SK-N-SH (cell line): ENCODE results near the gene PHF12. TPM values are rescaled to one million over a fixed set of nuclear protein-coding genes. Genes with fewer than 3 reads are reported as not detected.

Experiments
- CTCF ChIA-PET: fragments of 300-600, 350-600 bp; formaldehyde crosslinking; extraction: SDS; loops from one replicate; lab custom pipeline; 2021; lab: Yijun Ruan, JAX
- POLR2A ChIA-PET: fragments of 350-600 bp; sonication (Branson Sonifier 250); formaldehyde crosslinking; extraction: SDS; loops from one replicate; lab custom pipeline; 2020; ENCODE audit warnings: antibody characterized with exemption, inconsistent platforms; lab: Yijun Ruan, JAX
- DNase-seq: peaks from one replicate; pipeline ENCODE4 v3.0.0; 2012
- H2AFZ ChIP-seq: fragments of 200-600 bp; sonication (generic); 2 replicates; pipeline ENCODE4 v1.8.1; 2016; ENCODE audit warnings: antibody characterized with exemption, mild to moderate bottlenecking, low read depth
- H3F3A ChIP-seq: fragments of 200-600 bp; sonication (generic); replicated peaks from 2 replicates; pipeline ENCODE3; 2016; ENCODE audit warnings: antibody characterized with exemption, mild to moderate bottlenecking; ENCODE audit not compliant: insufficient read depth
- H3K27ac ChIP-seq, 2 experiments: fragments of 200-500 bp in 1 of 2; fragments of 200-600 bp in 1 of 2; sonication (Bioruptor generic) in 1 of 2; sonication (generic), shearing (Covaris generic) in 1 of 2; 2 replicates each; pipeline versions ENCODE4 v1.5.1 to v1.6.1; 2014 to 2016; ENCODE audit warnings: low read depth in 2 of 2, inconsistent platforms in 1 of 2, low read length in 1 of 2, mild to moderate bottlenecking in 1 of 2, mixed read lengths in 1 of 2
- H3K27me3 ChIP-seq: fragments of 200-600 bp; sonication (generic), shearing (Covaris generic); 2 replicates; pipeline ENCODE4 v1.6.1; 2016; ENCODE audit warnings: mixed run types; ENCODE audit not compliant: insufficient read depth
- H3K36me3 ChIP-seq, 2 experiments: fragments of 200-500 bp in 1 of 2; fragments of 200-600 bp in 1 of 2; sonication (Bioruptor generic) in 1 of 2; sonication (generic) in 1 of 2; replicated peaks in 1 of 2; 2 replicates each; pipeline versions ENCODE3 to v1.5.1; 2014 to 2016; ENCODE audit warnings: low read length in 1 of 2, mild to moderate bottlenecking in 1 of 2; ENCODE audit not compliant: insufficient read depth in 2 of 2, control insufficient read depth in 1 of 2
- H3K4me1 ChIP-seq, 2 experiments: fragments of 200-500 bp in 1 of 2; fragments of 200-600 bp in 1 of 2; sonication (Bioruptor generic) in 1 of 2; sonication (generic), shearing (Covaris generic) in 1 of 2; 2 replicates each; pipeline versions ENCODE4 v1.5.1 to v1.6.1; 2014 to 2016; ENCODE audit warnings: low read depth in 1 of 2, low read length in 1 of 2, mixed run types in 1 of 2; ENCODE audit not compliant: insufficient read depth in 2 of 2, control insufficient read depth in 1 of 2
- H3K4me2 ChIP-seq: fragments of 200-600 bp; sonication (generic), shearing (Covaris generic); 2 replicates; pipeline ENCODE4 v1.6.1; 2017; ENCODE audit warnings: mixed run types
- H3K4me3 ChIP-seq, 2 experiments: fragments of 200-500 bp in 1 of 2; fragments of 200-600 bp in 1 of 2; sonication (Bioruptor generic) in 1 of 2; sonication (generic), shearing (Covaris generic) in 1 of 2; 2 replicates each; pipeline versions ENCODE4 v1.5.1 to v1.8.1; 2014 to 2016; ENCODE audit warnings: low read depth in 2 of 2, inconsistent platforms in 1 of 2, low read length in 1 of 2, mild to moderate bottlenecking in 1 of 2, mixed read lengths in 1 of 2, moderate library complexity in 1 of 2
- H3K79me2 ChIP-seq: fragments of 200-600 bp; sonication (generic); 2 replicates; pipeline ENCODE4 v1.8.1; 2017; ENCODE audit warnings: mild to moderate bottlenecking; ENCODE audit not compliant: insufficient read depth
- H3K9ac ChIP-seq: fragments of 200-600 bp; sonication (generic); 2 replicates; pipeline ENCODE4 v1.6.1; 2017; ENCODE audit warnings: mixed run types
- H3K9me2 ChIP-seq: fragments of 200-600 bp; sonication (generic); 2 replicates; pipeline ENCODE4 v1.6.1; 2017; ENCODE audit warnings: mixed run types
- H3K9me3 ChIP-seq: fragments of 200-600 bp; sonication (generic); 2 replicates; pipeline ENCODE4 v1.6.1; 2017; ENCODE audit warnings: mixed run types, mild to moderate bottlenecking, moderate library complexity
- H4K20me1 ChIP-seq: fragments of 200-600 bp; sonication (generic); 2 replicates; pipeline ENCODE4 v1.6.1; 2017; ENCODE audit warnings: mild to moderate bottlenecking, mixed run types; ENCODE audit not compliant: insufficient read depth
- CHD2 ChIP-seq: fragments of 150-350 bp; IDR thresholded peaks from 2 replicates; pipeline ENCODE4 v1.6.1; 2018; ENCODE audit warnings: low read length; ENCODE audit not compliant: partially characterized antibody
- ELF1 ChIP-seq: IDR thresholded peaks from 2 replicates; pipeline ENCODE4 v1.4.0; 2012
- EP300 ChIP-seq, 2 experiments: IDR thresholded peaks; 2 replicates each; pipeline versions ENCODE4 v1.4.0 to v1.6.1; 2012; ENCODE audit warnings: borderline replicate concordance in 1 of 2, low read depth in 1 of 2, low read length in 1 of 2
- EZH2phosphoT487 ChIP-seq: fragments of 200-600 bp; sonication (generic); IDR thresholded peaks from 2 replicates; pipeline ENCODE4 v1.6.1; 2017; ENCODE audit warnings: low read depth, mixed run types, mild to moderate bottlenecking, antibody characterized with exemption, moderate library complexity, borderline replicate concordance
- FOSL2 ChIP-seq: IDR thresholded peaks from 2 replicates; pipeline ENCODE4 v1.4.0; 2012; ENCODE audit warnings: low read depth, mild to moderate bottlenecking, moderate library complexity, borderline replicate concordance
- FOXM1 ChIP-seq: IDR thresholded peaks from 2 replicates; pipeline ENCODE4 v1.4.0; 2012; ENCODE audit warnings: low read depth, mild to moderate bottlenecking
- JUND ChIP-seq: IDR thresholded peaks from 2 replicates; pipeline ENCODE4 v1.4.0; 2012
- MEF2A ChIP-seq: IDR thresholded peaks from 2 replicates; pipeline ENCODE4 v1.4.0; 2012; ENCODE audit warnings: low read depth, borderline replicate concordance
- MXI1 ChIP-seq: IDR thresholded peaks from 2 replicates; pipeline ENCODE4 v1.6.1; 2012; ENCODE audit warnings: mild to moderate bottlenecking, low read depth, low read length, improper control_type of control experiment
- NFIC ChIP-seq: IDR thresholded peaks from 2 replicates; pipeline ENCODE4 v1.4.0; 2012; ENCODE audit warnings: borderline replicate concordance
- POLR2AphosphoS5 ChIP-seq: IDR thresholded peaks from 2 replicates; pipeline ENCODE4 v1.6.1; 2012; ENCODE audit warnings: low read depth, low read length
- RCOR1 ChIP-seq: fragments of 150-350 bp; IDR thresholded peaks from 2 replicates; pipeline ENCODE4 v1.6.1; 2017; ENCODE audit warnings: antibody characterized with exemption, low read length
- RFX5 ChIP-seq: IDR thresholded peaks from 2 replicates; pipeline ENCODE4 v1.6.1; 2012; ENCODE audit warnings: mild to moderate bottlenecking, improper control_type of control experiment, low read length
- RXRA ChIP-seq: IDR thresholded peaks from 2 replicates; pipeline ENCODE4 v1.4.0; 2012; ENCODE audit warnings: low read depth, mild to moderate bottlenecking, borderline replicate concordance
- SMC3 ChIP-seq: IDR thresholded peaks from 2 replicates; pipeline ENCODE4 v1.6.1; 2012; ENCODE audit warnings: low read depth, low read length, improper control_type of control experiment
- TCF12 ChIP-seq: IDR thresholded peaks from 2 replicates; pipeline ENCODE4 v1.4.0; 2012
- YY1 ChIP-seq: IDR thresholded peaks from 2 replicates; pipeline ENCODE4 v1.4.0; 2012; ENCODE audit warnings: low read depth, mild to moderate bottlenecking
- WGBS: methylation state at CpG from one replicate; pipeline ENCODE4 v1.1.6; 2017; ENCODE audit warnings: low lambda C conversion rate; 5-methylcytosine and 5-hydroxymethylcytosine counted together
- polyA plus RNA-seq, 3 experiments: library from polyadenylated mRNA; depleted of rRNA; stranded (reverse); fragments of >200 nt; gene quantifications; 2 replicates each; pipeline ENCODE4 v1.2.3, GENCODE V29; 2012
- TF ChIP-seq, protein P1 (sequence below): fragments of 150-350 bp; IDR thresholded peaks from 2 replicates; pipeline ENCODE4 v1.6.1; 2016; ENCODE audit warnings: mild to moderate bottlenecking, low read depth, low read length
- TF ChIP-seq, protein P2 (sequence below): IDR thresholded peaks from 2 replicates; pipeline ENCODE4; 2012
- TF ChIP-seq, protein P3 (sequence below): fragments of 150-350 bp; IDR thresholded peaks from 2 replicates; pipeline ENCODE4 v1.6.1; 2017; ENCODE audit warnings: antibody characterized with exemption, low read length, low read depth, borderline replicate concordance
- TF ChIP-seq, protein P4 (sequence below): IDR thresholded peaks from 2 replicates; pipeline ENCODE4 v1.4.0; 2012; ENCODE audit warnings: low read depth, borderline replicate concordance
- TF ChIP-seq, protein P5 (sequence below): IDR thresholded peaks from 2 replicates; pipeline ENCODE4 v1.4.0; 2012; ENCODE audit warnings: low read depth
- TF ChIP-seq, protein P6 (sequence below): fragments of 200-600 bp; sonication (generic); IDR thresholded peaks from 2 replicates; pipeline ENCODE4 v1.6.1; 2017; ENCODE audit warnings: antibody characterized with exemption, mild to moderate bottlenecking, moderate library complexity

Gene PHF12
- polyA plus RNA-seq, 1 of the 3 experiments (the other 2 are of a cell fraction), result 24.0 TPM

DNA sequence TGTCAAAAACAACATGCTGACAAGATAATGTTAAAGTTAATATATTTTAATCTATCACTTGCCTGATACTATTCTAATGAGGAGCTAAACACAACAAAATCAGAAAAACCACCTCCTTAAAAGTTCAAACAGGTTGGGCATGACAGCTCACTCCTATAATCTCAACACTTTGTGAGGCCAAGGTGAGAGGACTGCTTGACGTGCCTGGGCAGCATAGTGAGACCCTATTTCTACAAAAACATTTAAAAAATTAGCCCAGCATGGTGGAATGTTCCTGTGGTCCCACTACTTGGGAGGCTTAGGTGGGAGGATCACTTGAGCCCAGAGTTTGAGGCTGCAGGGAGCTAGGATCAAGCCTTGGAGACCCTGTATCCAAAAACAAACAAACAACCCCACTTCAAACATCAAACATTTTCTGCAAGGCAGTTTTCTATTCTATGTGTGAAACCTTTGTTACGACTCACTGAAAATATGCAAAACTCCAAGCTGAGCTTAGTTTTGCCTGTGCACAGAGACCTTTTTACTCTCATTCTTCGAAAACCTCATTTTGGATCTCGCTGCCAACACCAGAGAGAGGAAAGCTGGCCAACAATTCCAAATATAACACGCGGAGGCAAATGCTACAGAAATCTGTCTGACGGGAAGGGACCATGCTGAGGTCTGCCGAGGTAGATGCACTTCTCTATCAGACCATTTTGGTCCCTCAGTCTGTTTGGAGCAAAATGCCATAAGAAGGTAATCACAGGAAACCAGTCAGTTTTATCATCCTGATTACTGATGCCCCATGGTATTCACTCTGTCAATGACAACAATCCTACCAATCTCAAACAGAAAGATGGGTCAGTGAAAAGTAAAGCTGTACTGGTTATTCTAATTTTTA lies 6.2 kb downstream of the PHF12 start:
- WGBS, result 79% methylated on average over 8 of the region's 8 CpGs
- peaks cover 45% of the 10 kb centered on the region for H3F3A ChIP-seq
- H3K27ac ChIP-seq, result peak overlapping the region in 1 of 2 experiments; percentile 99; a peak in 2 of 4 replicates
- no peak for DNase-seq
- H3K9ac ChIP-seq, result peak overlapping the region; percentile 71
- peak overlapping the region in 1 of 2 experiments; percentile 30; a peak in 2 of 4 replicates for H3K4me3 ChIP-seq
- H3K9me2 ChIP-seq, result no peaks in the 10 kb centered on the region
- H3K79me2 ChIP-seq, result peaks cover 96% of the 10 kb centered on the region
- peaks cover 39% of the 10 kb centered on the region for H4K20me1 ChIP-seq
- H3K36me3 ChIP-seq, result peaks cover 20 to 31% of the 10 kb centered on the region in 2 experiments
- H3K9me3 ChIP-seq, result no peaks in the 10 kb centered on the region
- H3K27me3 ChIP-seq, result no peaks in the 10 kb centered on the region
- peaks cover 12 to 20% of the 10 kb centered on the region in 2 experiments; a peak in 3 of 4 replicates for H3K4me1 ChIP-seq
- TF ChIP-seq FOXM1 (no peak), FOSL2 (peak; percentile 56; the same call in 1 of the 2 replicates), RXRA (no peak), CHD2 (no peak), ELF1 (no peak), NFIC (peak; percentile 28; the same call in 1 of the 2 replicates), TCF12 (peak; percentile 34; the same call in 1 of the 2 replicates), MEF2A (no peak), RFX5 (no peak), YY1 (no peak), POLR2AphosphoS5 (no peak), EZH2phosphoT487 (no peak), SMC3 (no peak), EP300 (IDR thresholded peaks at IDR 0.05; ENCODE audit: borderline replicate concordance in 1 of 2, low read depth in 1 of 2, low read length in 1 of 2) (no peak), RCOR1 (no peak), JUND (peak; percentile 41; the same call in 1 of the 2 replicates), MXI1 (no peak)
- TF ChIP-seq, protein P1, sequence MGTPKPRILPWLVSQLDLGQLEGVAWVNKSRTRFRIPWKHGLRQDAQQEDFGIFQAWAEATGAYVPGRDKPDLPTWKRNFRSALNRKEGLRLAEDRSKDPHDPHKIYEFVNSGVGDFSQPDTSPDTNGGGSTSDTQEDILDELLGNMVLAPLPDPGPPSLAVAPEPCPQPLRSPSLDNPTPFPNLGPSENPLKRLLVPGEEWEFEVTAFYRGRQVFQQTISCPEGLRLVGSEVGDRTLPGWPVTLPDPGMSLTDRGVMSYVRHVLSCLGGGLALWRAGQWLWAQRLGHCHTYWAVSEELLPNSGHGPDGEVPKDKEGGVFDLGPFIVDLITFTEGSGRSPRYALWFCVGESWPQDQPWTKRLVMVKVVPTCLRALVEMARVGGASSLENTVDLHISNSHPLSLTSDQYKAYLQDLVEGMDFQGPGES, result no peak
- TF ChIP-seq, protein P2, sequence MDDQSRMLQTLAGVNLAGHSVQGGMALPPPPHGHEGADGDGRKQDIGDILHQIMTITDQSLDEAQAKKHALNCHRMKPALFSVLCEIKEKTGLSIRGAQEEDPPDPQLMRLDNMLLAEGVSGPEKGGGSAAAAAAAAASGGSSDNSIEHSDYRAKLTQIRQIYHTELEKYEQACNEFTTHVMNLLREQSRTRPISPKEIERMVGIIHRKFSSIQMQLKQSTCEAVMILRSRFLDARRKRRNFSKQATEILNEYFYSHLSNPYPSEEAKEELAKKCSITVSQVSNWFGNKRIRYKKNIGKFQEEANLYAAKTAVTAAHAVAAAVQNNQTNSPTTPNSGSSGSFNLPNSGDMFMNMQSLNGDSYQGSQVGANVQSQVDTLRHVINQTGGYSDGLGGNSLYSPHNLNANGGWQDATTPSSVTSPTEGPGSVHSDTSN, result peak; percentile 64
- TF ChIP-seq, protein P3, sequence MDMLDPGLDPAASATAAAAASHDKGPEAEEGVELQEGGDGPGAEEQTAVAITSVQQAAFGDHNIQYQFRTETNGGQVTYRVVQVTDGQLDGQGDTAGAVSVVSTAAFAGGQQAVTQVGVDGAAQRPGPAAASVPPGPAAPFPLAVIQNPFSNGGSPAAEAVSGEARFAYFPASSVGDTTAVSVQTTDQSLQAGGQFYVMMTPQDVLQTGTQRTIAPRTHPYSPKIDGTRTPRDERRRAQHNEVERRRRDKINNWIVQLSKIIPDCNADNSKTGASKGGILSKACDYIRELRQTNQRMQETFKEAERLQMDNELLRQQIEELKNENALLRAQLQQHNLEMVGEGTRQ, result no peak
- TF ChIP-seq, protein P4, sequence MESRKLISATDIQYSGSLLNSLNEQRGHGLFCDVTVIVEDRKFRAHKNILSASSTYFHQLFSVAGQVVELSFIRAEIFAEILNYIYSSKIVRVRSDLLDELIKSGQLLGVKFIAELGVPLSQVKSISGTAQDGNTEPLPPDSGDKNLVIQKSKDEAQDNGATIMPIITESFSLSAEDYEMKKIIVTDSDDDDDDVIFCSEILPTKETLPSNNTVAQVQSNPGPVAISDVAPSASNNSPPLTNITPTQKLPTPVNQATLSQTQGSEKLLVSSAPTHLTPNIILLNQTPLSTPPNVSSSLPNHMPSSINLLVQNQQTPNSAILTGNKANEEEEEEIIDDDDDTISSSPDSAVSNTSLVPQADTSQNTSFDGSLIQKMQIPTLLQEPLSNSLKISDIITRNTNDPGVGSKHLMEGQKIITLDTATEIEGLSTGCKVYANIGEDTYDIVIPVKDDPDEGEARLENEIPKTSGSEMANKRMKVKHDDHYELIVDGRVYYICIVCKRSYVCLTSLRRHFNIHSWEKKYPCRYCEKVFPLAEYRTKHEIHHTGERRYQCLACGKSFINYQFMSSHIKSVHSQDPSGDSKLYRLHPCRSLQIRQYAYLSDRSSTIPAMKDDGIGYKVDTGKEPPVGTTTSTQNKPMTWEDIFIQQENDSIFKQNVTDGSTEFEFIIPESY, result no peak
- TF ChIP-seq, protein P5, sequence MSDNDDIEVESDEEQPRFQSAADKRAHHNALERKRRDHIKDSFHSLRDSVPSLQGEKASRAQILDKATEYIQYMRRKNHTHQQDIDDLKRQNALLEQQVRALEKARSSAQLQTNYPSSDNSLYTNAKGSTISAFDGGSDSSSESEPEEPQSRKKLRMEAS, result 0 out of 2 replicates have a peak, but pooled peaks have one; percentile 19
- TF ChIP-seq, protein P6, sequence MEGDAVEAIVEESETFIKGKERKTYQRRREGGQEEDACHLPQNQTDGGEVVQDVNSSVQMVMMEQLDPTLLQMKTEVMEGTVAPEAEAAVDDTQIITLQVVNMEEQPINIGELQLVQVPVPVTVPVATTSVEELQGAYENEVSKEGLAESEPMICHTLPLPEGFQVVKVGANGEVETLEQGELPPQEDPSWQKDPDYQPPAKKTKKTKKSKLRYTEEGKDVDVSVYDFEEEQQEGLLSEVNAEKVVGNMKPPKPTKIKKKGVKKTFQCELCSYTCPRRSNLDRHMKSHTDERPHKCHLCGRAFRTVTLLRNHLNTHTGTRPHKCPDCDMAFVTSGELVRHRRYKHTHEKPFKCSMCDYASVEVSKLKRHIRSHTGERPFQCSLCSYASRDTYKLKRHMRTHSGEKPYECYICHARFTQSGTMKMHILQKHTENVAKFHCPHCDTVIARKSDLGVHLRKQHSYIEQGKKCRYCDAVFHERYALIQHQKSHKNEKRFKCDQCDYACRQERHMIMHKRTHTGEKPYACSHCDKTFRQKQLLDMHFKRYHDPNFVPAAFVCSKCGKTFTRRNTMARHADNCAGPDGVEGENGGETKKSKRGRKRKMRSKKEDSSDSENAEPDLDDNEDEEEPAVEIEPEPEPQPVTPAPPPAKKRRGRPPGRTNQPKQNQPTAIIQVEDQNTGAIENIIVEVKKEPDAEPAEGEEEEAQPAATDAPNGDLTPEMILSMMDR, result no peak
- no peak overlapping the region for H2AFZ ChIP-seq
- POLR2A ChIA-PET, result no interaction called here
- CTCF ChIA-PET, result interaction anchor here (1.1 to 2.3 kb wide), 11 partner anchors 8 to 220 kb away, joined by 3 to 12 read pairs (median 4); partner anchors contain the start of gene FLOT2
- H3K4me2 ChIP-seq, result peak overlapping the region; percentile 56
